NCI-H526 treated with DMSO at 0.1 percent for 48 hours (cell line): ENCODE measurements around the gene TSPEAR.
"Not testable (repeated sequence)": the region's sequence is repeated elsewhere in the genome, so short reads cannot be mapped to it uniquely, and the experiment has no call there.

Source experiments
- DNase-seq: peaks from one replicate; lab custom pipeline; 2025; lab: John Stamatoyannopoulos, UW

TSPEAR gene

DNA sequence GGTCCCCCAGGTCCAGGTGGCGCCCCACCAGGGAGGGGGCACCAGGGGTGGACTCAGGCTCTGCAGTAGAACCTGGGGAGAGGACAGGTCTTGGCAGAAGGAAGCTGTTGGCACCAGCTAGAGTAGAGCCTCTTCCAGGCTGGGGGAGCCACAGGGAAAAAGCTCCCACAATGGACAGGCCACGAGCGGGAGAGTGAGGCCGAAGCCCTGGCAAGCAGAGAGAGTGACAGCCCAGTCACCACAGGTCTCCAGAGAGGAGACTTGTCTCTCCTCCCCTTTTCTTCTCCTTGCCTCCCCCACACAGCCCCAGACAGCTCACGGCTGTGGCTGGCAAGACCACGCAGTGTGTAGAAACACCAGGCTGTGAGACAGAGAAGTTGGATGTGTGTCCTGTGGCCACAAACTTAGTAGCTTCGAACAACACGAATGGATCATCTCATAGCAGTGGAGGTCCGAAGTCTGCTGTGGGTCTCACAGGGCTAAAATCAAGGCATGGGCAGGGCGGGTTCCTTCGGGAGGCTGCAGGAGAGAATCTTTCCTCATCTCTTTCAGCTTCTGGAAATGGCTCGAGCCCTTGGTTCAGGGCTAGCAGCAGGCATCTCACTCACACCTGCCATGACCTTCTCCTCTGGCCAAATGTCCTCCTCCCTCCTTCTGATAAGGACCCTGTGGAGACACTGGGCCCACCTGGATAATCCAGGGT, 60.2 kb downstream of the TSPEAR start:
- no peak for DNase-seq

DNA sequence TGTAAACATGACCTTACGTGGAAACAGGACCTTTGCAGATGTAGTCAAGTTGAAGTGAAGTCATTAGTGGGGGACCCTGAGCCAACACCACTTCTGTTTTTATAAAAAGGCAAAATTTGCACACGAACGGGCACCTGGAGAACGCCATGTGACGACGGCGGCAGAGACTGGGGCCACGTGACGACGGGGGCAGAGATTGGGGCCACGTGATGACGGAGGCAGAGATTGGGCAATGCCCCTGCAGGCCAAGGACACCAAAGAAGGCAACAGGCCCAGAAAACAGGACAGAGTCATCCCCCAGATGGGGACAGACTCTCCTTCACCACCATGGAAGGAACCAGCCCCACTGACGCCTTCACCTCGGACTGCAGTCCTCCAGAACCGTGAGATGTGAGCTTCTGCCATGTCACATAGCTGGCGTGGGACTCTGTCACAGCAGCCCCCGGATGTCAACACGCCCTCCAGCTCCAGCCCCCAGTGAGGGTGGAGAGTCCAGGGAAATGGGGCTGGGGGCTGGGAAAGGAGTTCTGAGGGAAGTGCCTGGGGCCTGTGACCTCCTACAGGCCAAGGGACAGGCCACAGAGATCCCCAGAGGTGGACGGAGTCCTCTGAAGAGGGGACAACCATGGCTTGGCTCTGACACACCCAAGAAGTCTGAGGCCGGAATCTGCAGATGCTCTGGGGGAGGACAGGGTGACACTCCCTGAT, 61.0 kb downstream of the TSPEAR start:
- DNase-seq, result no peak

DNA sequence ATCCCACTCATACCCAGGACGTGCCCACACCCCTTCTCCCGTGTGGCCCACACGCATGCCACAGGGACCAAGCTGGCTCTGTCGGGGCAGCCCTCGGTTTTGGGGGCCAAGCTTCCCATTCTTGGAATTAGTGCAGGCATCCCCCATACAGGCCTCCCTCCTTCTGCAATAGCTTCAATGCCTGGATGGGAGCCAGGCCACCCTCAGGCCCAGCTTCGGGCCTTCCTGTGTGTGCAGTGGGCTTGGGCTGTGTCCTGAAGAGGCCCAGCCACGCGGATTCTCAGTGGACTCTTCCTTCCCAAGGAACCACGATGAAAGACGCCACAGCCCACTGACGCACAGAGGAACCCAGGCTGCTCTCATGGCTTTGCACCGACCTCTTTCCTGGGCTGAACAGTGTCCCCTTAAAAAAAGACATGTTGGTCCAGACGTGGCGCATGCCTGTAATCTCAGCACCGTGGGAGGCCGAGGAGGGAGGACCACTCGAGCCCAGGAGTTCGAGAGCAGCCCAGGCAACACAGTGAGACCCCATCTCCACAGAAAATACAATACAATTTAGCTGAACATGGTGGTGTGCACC, 61.8 kb downstream of the TSPEAR start:
- no peak for DNase-seq

DNA sequence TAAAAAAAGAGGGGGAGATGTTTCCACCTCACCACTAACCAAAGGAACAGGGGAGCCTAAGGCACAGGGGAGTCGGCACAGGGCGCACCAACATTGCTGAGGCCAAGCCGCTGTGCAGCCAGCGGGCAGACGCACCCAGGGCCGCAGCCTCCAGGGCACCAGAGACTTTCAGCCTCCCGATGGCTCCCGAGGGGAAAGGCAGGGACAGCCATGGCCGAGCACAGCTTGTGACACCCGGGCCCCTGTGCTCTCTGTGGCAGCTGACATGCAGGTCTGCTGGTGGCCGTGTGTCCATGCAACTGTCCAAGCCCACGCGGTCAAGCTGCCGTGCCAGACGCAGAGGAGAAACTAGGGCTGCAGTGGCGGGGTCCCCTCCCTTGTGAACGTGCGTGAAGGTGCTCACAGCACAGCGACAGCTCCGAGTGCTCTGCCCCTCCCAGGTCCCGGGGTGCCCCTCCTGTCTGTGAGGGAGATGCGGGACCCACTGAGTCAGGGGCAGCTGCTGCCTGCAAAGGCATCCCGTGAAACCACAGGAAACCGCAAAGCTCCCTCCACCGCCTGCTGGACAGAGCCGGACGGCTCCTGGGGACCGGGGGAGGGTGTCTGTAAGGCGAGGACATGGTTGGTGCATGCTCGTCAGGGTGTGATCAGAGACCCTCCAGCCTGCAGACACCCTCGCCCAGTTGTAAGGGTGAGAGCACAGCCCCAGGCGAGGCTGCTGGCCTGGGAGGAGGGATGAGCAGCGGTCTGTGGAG, 62.6 kb downstream of the TSPEAR start:
- DNase-seq, result no peak

DNA sequence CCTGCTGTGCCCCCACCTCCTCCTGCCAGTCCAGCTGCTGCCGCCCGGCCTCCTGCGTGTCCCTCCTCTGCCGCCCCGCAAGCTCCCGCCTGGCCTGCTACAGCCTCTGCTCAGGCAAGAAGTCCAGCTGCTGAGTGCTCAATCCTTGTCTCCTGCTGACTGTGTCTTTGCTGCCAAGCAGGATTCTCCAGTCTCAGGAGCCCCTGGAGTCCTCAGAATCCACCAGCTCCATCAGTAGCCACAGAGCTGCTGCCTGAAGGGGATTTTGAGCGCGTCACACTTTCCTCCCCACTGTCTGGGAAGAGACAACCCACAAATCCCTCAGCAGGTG, 64.2 kb downstream of the TSPEAR start:
- DNase-seq, result no peak

DNA sequence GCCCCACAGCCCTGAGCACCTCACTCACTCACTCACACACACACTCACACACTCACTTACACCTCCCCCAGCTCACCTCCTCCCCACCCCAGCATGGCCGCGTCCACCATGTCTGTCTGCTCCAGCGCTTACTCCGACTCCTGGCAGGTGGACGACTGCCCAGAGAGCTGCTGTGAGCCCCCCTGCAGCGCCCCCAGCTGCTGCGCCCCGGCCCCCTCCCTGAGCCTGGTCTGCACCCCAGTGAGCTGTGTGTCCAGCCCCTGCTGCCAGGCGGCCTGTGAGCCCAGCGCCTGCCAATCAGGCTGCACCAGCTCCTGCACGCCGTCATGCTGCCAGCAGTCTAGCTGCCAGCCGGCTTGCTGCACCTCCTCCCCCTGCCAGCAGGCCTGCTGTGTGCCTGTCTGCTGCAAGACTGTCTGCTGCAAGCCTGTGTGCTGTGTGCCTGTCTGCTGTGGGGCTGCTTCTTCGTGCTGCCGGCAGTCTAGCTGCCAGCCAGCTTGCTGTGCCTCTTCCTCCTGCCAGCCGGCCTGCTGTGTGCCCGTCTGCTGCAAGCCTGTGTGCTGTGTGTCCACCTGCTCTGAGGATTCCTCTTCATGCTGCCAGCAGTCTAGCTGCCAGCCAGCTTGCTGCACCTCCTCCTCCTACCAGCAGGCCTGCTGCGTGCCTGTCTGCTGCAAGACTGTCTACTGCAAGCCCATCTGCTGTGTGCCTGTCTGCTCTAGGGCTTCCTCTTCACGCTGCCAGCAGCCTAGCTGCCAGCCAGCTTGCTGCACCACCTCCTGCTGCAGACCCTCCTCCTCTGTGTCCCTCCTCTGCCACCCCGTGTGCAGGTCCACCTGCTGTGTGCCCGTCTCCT, 64.8 kb downstream of the TSPEAR start, which contains the start of gene KRTAP10-11:
Gene KRTAP10-11, plus strand, starts transcription at position 49 of the 856 bp plus-strand sequence. Its CDS starts 45 bp downstream, at position 94.
- DNase-seq, result not testable (repeated sequence)

DNA sequence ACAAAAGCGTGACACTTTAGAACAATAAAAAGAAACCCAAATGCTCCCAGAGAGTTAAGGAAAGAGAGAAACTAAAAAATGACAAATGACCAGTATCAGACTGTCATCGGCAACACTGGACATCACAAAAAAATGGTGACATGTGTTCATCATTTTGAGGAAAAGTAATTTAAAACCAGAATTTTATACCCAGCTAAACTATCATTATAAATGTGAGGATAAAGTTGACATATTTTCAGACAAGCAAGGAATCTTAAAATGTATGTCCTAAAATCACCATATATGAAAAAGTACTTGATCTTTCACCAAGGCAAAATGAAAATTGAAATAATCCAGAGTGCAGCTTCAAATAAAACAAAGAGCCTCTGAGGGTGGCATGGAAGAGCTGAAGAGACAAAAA, 66.5 kb downstream of the TSPEAR start:
- DNase-seq, result no peak

DNA sequence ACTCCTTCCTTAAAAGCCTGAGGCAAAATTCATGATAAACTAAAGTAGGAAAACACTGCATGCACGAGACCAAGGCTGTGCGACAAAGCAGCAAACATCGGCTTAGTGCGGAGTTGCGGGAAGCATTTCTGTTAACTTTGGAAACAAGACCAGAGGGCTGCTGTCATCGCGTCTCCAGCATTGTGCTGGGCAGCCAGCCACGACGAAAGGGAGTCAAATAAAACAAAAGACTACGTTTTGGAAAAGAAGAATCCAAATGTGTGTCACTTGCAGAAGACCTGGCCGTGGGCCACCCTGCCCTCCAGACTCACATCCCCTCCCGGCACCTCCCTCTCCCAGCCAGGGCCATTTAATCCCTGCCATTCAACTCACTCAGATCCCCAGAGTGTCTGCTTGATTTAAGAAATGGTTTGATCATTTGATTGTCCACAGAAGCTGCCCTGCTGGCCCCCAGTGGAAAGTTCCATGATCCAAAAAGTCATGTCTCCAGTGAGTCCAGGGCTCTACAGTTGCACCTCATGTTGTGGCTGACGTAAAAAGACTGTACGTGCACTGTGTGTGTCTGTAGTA, 67.5 kb downstream of the TSPEAR start:
- no peak for DNase-seq

DNA sequence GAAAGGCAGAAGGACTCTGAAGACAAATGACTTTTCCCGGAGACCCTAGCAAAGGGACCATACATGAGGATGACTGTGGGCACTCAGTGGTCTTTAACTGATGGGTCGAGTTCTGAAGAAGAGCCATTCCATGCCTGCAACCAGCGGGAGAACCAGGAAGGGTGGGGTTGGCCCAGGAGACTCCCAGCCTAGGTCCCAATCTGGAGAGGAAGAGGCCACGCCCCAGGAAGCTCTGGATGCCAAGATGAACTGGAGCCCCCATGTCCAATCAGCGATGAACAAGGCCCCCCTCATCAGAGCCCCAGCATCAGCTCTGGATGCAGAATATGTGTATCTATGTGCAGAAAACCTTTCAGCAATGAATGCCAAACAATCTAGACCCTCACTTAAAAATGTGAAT, 70.6 kb downstream of the TSPEAR start:
- no peak for DNase-seq

DNA sequence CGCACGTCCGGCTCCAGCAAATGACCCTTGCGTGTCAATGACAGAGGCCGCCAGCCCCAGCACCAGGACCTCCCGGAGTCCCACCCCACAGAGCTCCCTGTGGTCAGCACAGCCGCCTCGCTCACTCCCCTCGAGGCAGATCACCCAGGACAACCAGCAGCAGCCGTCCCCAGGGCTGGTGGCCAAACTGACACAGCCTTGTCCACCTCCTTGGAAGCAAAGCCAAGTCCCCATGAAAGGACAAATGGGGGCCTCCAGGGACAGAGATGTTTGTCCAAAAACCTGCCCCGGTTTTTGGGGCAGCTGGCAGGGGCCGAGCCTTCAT, 72.1 kb downstream of the TSPEAR start:
- no peak for DNase-seq

DNA sequence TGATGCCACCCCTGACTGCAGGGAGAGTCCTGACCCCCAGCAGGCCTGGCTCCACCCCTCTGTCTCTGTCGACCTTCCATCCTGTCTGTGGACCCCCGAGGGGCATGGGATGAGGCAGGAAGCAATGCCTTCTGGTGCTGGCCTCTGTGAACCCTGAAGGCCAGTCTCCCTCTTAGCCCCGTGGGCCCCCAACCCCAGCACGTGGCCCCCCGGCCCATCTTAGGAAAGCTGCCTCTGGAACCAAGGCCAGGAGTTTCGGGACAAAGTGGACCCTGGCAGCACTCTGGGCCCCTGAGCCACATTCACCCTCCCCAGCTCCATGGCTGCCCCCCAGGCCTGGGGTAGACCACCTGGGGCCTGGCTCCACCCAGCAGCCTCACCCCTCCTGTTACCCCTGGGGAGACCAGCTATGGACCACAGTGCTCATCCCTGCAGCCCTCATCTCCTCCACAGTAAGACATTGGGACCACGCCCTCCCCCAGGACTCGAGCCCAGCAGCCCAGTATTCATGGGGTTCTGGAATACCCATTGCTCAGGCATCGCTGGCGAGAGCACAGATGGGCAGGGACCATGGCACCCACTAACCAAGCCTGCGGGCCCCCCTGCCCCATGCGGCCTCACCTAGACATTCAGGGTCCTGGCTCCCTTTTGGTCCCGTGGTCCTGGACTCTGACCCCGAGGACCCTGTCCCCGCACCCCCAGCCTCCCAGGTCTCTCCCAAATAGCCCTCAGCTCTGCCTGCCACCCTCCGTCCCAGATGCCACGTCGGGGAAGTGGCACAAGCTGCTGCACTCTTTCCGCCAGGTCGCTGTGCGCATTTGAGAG, 72.7 kb downstream of the TSPEAR start:
- not testable (repeated sequence) for DNase-seq

DNA sequence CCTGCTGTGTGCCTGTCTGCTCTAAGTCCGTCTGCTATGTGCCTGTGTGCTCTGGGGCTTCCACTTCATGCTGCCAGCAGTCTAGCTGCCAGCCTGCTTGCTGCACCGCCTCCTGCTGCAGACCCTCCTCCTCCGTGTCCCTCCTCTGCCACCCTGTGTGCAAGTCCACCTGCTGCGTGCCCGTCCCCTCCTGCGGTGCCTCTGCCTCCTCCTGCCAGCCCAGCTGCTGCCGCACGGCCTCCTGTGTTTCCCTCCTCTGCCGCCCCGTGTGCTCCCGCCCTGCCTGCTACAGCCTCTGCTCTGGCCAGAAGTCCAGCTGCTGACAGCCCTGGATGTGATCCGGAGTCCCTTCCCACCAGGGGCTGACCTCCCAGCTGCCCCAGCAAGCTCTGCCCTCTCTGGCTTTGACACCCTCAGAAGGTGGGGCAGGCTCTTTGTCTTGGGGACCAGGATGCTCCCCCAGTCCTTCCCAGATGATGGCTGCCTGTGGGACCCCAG, 73.5 kb downstream of the TSPEAR start:
- not testable (repeated sequence) for DNase-seq

DNA sequence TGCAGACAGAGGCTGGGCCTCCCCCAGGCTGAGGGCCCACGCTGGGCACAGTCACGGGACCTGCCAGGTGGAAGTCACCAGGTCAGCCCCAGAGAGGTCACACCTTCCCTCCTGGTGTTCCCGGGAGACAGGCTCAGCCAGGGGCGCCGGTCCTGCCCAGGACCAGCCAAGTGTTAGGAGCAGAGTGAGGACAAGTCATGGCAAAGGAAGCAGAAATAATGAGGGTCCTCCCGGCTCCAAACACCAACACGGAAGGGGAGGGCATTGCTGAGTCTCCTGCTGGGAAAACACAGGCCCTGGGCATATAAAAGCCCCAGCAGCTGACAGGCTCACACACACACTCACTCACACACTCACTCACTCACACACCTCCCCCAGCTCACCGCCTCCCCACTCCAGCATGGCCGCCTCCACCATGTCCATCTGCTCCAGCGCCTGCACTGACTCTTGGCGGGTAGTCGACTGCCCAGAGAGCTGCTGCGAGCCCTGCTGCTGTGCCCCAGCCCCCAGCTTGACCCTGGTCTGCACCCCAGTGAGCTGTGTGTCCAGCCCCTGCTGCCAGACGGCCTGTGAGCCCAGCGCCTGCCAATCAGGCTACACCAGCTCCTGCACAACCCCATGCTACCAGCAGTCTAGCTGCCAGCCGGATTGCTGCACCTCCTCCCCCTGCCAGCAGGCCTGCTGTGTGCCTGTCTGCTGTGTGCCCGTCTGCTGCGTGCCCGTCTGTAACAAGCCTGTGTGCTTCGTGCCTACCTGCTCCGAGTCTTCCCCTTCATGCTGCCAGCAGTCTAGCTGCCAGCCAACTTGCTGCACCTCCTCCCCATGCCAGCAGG, 74.1 kb downstream of the TSPEAR start, which contains the start of gene KRTAP10-10:
Gene KRTAP10-10, plus strand, starts transcription at position 339 of the 833 bp plus-strand sequence. Its CDS starts 62 bp downstream, at position 401.
- no peak for DNase-seq

DNA sequence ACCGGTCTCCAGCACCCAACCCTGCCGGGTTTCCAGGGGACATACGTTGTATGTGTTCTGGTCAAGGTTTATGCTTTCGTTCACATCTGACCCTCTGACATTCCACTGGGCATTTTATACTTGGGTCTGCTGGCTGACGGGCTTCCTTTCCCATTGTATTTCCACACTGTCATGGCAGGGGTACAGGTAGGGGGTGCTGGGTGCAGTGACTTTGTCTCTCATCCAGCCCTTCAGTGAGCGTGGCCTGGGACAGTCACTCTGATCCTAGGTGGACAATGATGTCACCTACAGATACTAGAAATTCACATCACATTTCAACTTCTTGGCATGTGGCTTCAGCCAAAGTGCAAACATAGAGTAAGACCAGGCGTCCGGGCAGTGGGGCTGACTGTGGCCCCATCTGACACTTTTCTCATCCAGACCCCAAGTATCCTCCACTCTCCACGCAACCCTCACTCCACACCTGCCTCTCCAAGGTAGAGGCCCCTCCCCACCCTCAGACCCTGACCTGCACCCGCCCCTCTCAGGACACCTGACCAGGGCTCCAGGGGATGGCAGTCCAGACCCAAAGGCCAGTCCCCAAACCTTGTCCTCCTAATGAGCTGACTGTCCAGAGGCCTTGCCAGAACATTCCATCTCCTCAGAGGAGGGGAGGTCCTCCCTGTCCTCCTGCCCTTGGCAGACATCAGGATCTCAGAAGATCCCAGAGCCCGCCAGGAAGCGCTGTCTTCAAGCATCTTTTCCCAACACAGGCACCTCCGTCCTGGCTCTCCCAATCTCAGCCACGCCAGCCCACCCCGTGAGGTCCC, 75.0 kb downstream of the TSPEAR start:
- DNase-seq, result no peak

DNA sequence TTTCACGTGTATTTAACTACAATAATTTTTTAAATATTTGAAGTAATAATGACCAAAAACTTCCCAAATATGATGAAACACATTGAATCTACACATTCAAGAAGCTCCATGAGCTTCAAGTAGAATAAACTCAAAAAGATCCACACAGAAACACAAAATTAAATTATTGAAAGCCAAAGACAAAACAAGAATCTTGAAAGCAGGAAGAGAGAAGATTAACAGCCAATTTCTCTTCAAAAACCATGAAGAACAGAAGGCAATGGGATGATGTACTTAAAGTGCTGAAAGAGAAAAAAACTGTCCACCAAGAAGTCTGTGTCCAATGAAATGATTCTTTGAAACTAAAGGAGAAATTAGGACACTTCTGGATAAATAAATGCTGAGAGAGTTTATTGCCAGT, 79.3 kb downstream of the TSPEAR start:
- no peak for DNase-seq

DNA sequence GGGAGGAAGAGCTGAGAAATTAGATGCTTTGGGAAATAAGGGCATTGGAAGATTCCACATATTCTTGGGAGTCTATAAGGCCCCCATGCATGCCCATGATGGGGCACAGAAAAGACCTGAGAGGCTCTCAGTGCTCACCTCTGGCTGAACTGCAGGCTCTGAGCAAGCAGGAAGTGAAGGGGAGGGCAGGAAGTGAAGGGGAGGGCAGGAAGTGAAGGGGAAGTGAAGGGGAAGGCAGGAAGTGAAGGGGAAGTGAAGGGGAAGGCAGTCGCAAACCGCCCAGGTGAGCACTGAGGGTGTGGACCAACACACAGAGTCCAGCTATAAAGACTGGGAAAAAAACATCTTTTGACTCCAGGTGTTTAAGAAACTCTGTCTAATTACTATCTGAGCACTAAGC, 80.9 kb downstream of the TSPEAR start:
- DNase-seq, result no peak

DNA sequence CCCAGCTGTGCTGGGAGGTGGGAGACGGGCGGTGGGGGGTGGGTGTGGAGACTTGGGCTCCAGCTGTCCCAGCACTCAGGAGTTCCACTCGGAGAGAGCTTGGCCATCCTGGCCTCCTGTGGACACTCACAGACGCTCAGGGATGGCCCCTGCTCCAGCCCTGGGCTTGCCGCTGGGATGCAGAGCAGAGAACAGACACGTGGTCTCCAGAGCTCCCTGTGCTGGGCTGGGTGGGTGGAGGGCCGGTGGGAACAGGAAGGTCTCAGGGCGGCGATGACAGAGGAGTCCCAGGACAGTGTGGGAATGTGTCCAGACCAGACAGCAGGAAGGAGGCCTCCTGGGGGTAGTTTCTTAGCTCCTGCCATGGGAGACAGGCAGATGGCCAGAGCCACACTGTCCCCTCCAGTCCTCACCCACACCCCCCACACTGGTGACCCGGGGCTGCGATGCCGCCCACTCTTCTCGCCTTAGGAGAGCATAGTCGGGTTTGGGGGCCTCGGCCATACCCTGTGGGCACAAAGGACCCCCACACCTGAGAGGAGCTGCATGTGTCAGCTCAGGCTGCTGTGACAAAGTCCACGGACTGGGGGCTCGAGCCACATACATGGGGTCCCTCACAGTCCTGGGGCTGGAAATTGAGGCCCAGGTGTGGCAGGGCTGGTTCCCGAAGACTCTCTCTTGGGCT, 82.5 kb downstream of the TSPEAR start:
- DNase-seq, result no peak

DNA sequence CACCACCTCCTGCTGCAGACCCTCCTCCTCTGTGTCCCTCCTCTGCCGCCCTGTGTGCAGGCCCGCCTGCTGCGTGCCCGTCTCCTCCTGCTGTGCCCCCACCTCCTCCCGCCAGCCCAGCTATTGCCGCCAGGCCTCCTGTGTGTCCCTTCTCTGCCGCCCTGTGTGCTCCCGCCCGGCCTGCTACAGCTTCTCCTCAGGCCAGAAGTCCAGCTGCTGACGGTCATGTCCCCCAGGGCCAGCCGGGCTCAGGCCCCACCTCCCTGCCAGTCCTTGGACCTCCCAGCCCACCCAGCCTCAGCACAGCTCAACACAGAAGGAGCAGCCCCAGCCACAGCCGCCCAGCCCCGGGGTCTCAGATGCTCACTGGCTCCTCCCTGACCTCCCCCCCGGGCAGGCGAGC, 83.5 kb downstream of the TSPEAR start:
- not testable (repeated sequence) for DNase-seq
